Mesenchymal stem cell (in vitro differentiated cells and primary cell): ENCODE measurements around the gene CSPG4.
"Not testable (repeated sequence)": the region's sequence is repeated elsewhere in the genome, so short reads cannot be mapped to it uniquely, and the experiment has no call there.

Source experiments
- DNase-seq: peaks from one replicate; pipeline ENCODE4 v3.0.0-alpha.2; 2013
- H2AFZ ChIP-seq: one replicate; pipeline ENCODE4 v1.6.1; 2013; ENCODE audit warnings: low read depth, mild to moderate bottlenecking, control low read depth, inconsistent platforms, low read length, moderate library complexity
- H2AK5ac ChIP-seq: 2 replicates; pipeline ENCODE4 v1.6.1; 2013; ENCODE audit warnings: low read length, moderate library complexity, mild to moderate bottlenecking, inconsistent platforms; ENCODE audit not compliant: severe bottlenecking
- H2BK120ac ChIP-seq: one replicate; pipeline ENCODE4 v1.6.1; 2013; ENCODE audit warnings: low read depth, mild to moderate bottlenecking, inconsistent platforms, low read length, moderate library complexity
- H2BK12ac ChIP-seq, 2 experiments: one replicate each; pipeline ENCODE4 v1.6.1; 2013; ENCODE audit warnings: inconsistent platforms in 2 of 2, low read length in 2 of 2, mild to moderate bottlenecking in 2 of 2, moderate library complexity in 2 of 2, control low read depth in 1 of 2
- H2BK15ac ChIP-seq: one replicate; pipeline ENCODE4 v1.6.1; 2013; ENCODE audit warnings: mild to moderate bottlenecking, low read depth, inconsistent platforms; ENCODE audit not compliant: poor library complexity, severe bottlenecking
- H2BK5ac ChIP-seq: 2 replicates; pipeline ENCODE4 v1.6.1; 2013; ENCODE audit warnings: low read depth, mild to moderate bottlenecking, low read length, control low read depth, inconsistent platforms; ENCODE audit not compliant: poor library complexity, severe bottlenecking
- H3K14ac ChIP-seq, 2 experiments: one replicate each; pipeline ENCODE4 v1.6.1; 2013; ENCODE audit warnings: inconsistent platforms in 2 of 2, low read length in 2 of 2, control low read depth in 1 of 2, mild to moderate bottlenecking in 1 of 2, moderate library complexity in 1 of 2
- H3K18ac ChIP-seq, 2 experiments: one replicate each; pipeline ENCODE4 v1.6.1; 2013; ENCODE audit warnings: inconsistent platforms in 2 of 2, low read length in 2 of 2, control low read depth in 1 of 2, low read depth in 1 of 2, mild to moderate bottlenecking in 1 of 2
- H3K23ac ChIP-seq, 2 experiments: one replicate each; pipeline ENCODE4 v1.6.1; 2013; ENCODE audit warnings: inconsistent platforms in 2 of 2, low read length in 2 of 2, mild to moderate bottlenecking in 2 of 2, moderate library complexity in 2 of 2, control low read depth in 1 of 2
- H3K27ac ChIP-seq: 2 replicates; pipeline ENCODE4 v1.5.1; 2013; ENCODE audit warnings: mild to moderate bottlenecking, moderate library complexity, low read length, control low read depth, inconsistent platforms; ENCODE audit not compliant: poor library complexity, severe bottlenecking
- H3K27me3 ChIP-seq, 2 experiments: 2 replicates each; pipeline versions ENCODE4 v1.6.1 to v1.7.0; 2013; ENCODE audit warnings: low read length in 2 of 2, mild to moderate bottlenecking in 2 of 2, moderate library complexity in 2 of 2, control low read depth in 1 of 2, inconsistent platforms in 1 of 2; ENCODE audit not compliant: control insufficient read depth in 1 of 2, insufficient read depth in 1 of 2
- H3K36me3 ChIP-seq, 2 experiments: 2 replicates each; pipeline versions ENCODE4 v1.6.1 to v1.7.0; 2013; ENCODE audit warnings: low read length in 2 of 2, control low read depth in 1 of 2, inconsistent platforms in 1 of 2, low read depth in 1 of 2, mild to moderate bottlenecking in 1 of 2; ENCODE audit not compliant: insufficient read depth in 2 of 2, control insufficient read depth in 1 of 2
- H3K4ac ChIP-seq, 2 experiments: one replicate each; pipeline ENCODE4 v1.6.1; 2013; ENCODE audit warnings: inconsistent platforms in 2 of 2, low read length in 2 of 2, mild to moderate bottlenecking in 2 of 2, moderate library complexity in 2 of 2, control low read depth in 1 of 2, low read depth in 1 of 2
- H3K4me1 ChIP-seq: 2 replicates; pipeline ENCODE4 v1.6.1; 2013; ENCODE audit warnings: low read depth, low read length, control low read depth; ENCODE audit not compliant: control insufficient read depth, insufficient read depth
- H3K4me2 ChIP-seq: 2 replicates; pipeline ENCODE4 v1.6.1; 2013; ENCODE audit warnings: low read length, mild to moderate bottlenecking, inconsistent platforms; ENCODE audit not compliant: poor library complexity, severe bottlenecking
- H3K4me3 ChIP-seq, 2 experiments: 2 replicates each; pipeline versions ENCODE4 v1.5.1 to v1.7.0; 2013; ENCODE audit warnings: low read length in 2 of 2, mild to moderate bottlenecking in 2 of 2, control low read depth in 1 of 2, low read depth in 1 of 2; ENCODE audit not compliant: insufficient read depth in 1 of 2
- H3K79me1 ChIP-seq: replicated peaks from 2 replicates; pipeline ENCODE4 v1.6.1; 2013; ENCODE audit warnings: mild to moderate bottlenecking, control low read depth, low read length, inconsistent platforms; ENCODE audit not compliant: poor library complexity, severe bottlenecking
- H3K9ac ChIP-seq: 2 replicates; pipeline ENCODE4 v1.7.0; 2013; ENCODE audit warnings: mild to moderate bottlenecking, low read length, moderate library complexity
- H3K9me3 ChIP-seq: 2 replicates; pipeline ENCODE4 v1.7.0; 2013; ENCODE audit warnings: mild to moderate bottlenecking, low read length; ENCODE audit not compliant: control insufficient read depth
- H4K8ac ChIP-seq: one replicate; pipeline ENCODE4 v1.6.1; 2013; ENCODE audit warnings: inconsistent platforms, mild to moderate bottlenecking, low read length, moderate library complexity
- H4K91ac ChIP-seq: one replicate; pipeline ENCODE4 v1.6.1; 2013; ENCODE audit warnings: mild to moderate bottlenecking, low read length, inconsistent platforms
- WGBS: methylation state at CpG from one replicate; pipeline ENCODE4 v1.1.7; 2013; ENCODE audit warnings: mixed read lengths; 5-methylcytosine and 5-hydroxymethylcytosine counted together

The CSPG4 gene

GRCh38 chr15:75686212-75686642, 26.4 kb downstream of the CSPG4 start:
- H3K79me1 ChIP-seq, H3K14ac ChIP-seq, H3K4me3 ChIP-seq, H3K18ac ChIP-seq, H3K4ac ChIP-seq, H2BK5ac ChIP-seq, H3K9ac ChIP-seq, H3K23ac ChIP-seq, H3K27ac ChIP-seq, H2BK120ac ChIP-seq, H2AK5ac ChIP-seq, H3K9me3 ChIP-seq, H3K4me2 ChIP-seq, H3K27me3 ChIP-seq, H4K8ac ChIP-seq, H2BK15ac ChIP-seq, H2AFZ ChIP-seq, H4K91ac ChIP-seq: not testable (repeated sequence)
- peak; percentile 68 for DNase-seq
- peaks cover 45 to 65% of the 10 kb centered on the region in 2 experiments for H3K36me3 ChIP-seq
- peak overlapping the region in 1 of 2 experiments; percentile 19 for H2BK12ac ChIP-seq
- peaks cover 10% of the 10 kb centered on the region for H3K4me1 ChIP-seq
- 42% methylated on average over 12 of the region's 14 CpGs for whole genome bisulfite sequencing

DNA sequence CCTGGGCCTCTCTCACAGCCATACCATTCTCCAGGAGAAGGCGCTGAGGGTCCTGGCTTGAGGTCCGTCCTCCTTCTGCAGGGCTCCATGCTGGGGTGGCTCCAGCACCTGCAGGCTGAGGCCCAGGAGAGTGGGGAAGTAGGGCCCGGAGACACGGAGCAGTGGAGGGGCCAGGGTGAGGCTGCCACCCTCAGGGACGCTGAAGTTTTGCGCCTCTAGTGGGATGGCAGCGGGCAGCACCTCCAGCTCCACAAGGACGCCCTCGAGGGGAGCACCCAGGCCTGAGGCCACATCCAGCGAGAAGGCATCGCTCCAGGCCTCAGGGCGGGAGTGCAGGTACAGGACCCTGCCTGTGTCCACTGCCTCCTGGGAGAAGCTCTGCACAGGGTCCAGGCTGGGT, 27.5 kb downstream of the CSPG4 start:
- Histone ChIP-seq H4K8ac (no peak overlapping the region), H3K4ac (no peak overlapping the region), H3K9ac (no peak overlapping the region), H2BK12ac (no peak overlapping the region), H3K4me2 (no peak overlapping the region), H2AFZ (no peak overlapping the region), H2AK5ac (no peak overlapping the region), H3K27ac (no peak overlapping the region), H3K14ac (no peak overlapping the region), H3K23ac (no peak overlapping the region), H2BK15ac (no peak overlapping the region), H2BK5ac (no peak overlapping the region), H3K4me1 (peaks cover 10% of the 10 kb centered on the region), H4K91ac (no peak overlapping the region), H3K36me3 (peaks cover 45 to 60% of the 10 kb centered on the region in 2 experiments), H3K18ac (no peak overlapping the region), H3K79me1 (no peaks in the 10 kb centered on the region), H3K9me3 (no peaks in the 10 kb centered on the region), H2BK120ac (no peak overlapping the region), H3K27me3 (no peaks in the 10 kb centered on the region), H3K4me3 (no peak overlapping the region)
- no peak for DNase-seq
- 88% methylated on average over 12 of the region's 12 CpGs for WGBS

DNA sequence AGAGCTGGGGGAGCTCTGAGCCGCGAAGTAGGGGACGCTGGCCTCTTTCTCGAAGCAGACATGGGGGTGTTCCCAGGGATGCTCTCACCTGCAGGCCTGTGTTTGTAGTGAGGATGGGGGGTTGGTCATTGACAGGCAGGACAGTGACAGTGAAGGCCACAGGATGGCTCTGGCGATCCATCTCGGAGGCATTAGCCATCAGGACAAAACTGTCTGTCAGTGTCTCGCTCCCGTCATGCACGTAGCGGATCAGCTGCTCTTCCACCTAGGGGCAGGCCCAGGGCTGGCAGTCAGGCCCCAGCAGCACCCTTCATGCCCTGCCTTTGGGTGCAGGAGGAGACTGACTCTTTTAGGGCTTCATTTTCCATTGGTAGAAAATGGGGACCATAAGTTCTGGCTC, 28.0 kb downstream of the CSPG4 start:
- no peak overlapping the region for H3K23ac ChIP-seq
- peaks cover 10% of the 10 kb centered on the region for H3K4me1 ChIP-seq
- H2BK15ac ChIP-seq, result no peak overlapping the region
- H3K18ac ChIP-seq, result no peak overlapping the region
- H3K4me2 ChIP-seq, result no peak overlapping the region
- H4K8ac ChIP-seq, result no peak overlapping the region
- no peak overlapping the region for H3K9ac ChIP-seq
- 89% methylated on average over 10 of the region's 10 CpGs for WGBS
- H3K9me3 ChIP-seq, result no peaks in the 10 kb centered on the region
- no peaks in the 10 kb centered on the region for H3K27me3 ChIP-seq
- H2BK12ac ChIP-seq, result no peak overlapping the region
- no peak overlapping the region for H2AFZ ChIP-seq
- H2BK5ac ChIP-seq, result no peak overlapping the region
- no peak overlapping the region for H2BK120ac ChIP-seq
- peaks cover 45 to 57% of the 10 kb centered on the region in 2 experiments for H3K36me3 ChIP-seq
- no peak overlapping the region for H4K91ac ChIP-seq
- H3K14ac ChIP-seq, result no peak overlapping the region
- H3K79me1 ChIP-seq, result peaks cover 2% of the 10 kb centered on the region
- no peak overlapping the region for H3K4ac ChIP-seq
- DNase-seq, result no peak
- H3K4me3 ChIP-seq, result no peak overlapping the region
- no peak overlapping the region for H3K27ac ChIP-seq
- H2AK5ac ChIP-seq, result no peak overlapping the region

DNA sequence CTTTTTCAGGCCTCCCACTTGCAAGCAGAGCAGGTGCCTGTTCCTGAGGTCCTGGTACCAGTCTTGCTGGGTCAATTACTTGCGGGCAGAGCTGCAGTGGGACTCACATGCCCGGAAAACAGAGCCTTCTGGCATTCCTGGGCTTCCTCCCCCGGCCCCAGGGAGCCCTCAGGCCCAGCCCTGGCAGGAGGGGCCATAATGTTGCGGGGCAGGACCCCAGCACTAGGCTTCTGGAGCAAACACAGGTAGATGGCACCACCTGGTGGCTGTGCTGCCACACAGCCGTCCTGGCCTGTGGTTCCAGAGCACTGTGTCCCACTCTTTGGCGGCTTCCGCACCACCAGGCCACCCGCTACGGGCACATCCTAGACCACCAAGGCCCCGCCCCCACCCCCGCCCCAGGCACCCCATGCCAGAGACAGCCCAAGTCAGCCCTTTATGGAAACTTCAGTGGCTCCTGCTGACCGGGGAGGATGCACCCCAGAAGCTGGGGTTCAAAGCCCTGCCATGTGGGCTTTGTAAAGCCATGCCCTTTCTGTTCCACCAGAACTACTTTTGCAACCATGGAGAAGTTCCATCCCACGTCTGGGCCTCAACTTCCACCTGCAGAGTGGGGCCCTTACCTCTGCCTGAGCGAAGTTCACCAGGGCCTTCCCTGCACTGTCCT, 28.9 kb downstream of the CSPG4 start:
- H2AK5ac ChIP-seq, H4K8ac ChIP-seq, H2AFZ ChIP-seq, H3K27me3 ChIP-seq, H3K27ac ChIP-seq, H3K4ac ChIP-seq, H3K23ac ChIP-seq, H3K79me1 ChIP-seq, H2BK120ac ChIP-seq, H2BK5ac ChIP-seq, H3K9me3 ChIP-seq, H3K4me3 ChIP-seq, H4K91ac ChIP-seq, H3K18ac ChIP-seq, H3K14ac ChIP-seq, H2BK15ac ChIP-seq, H3K9ac ChIP-seq, H3K4me2 ChIP-seq: not testable (repeated sequence)
- Histone ChIP-seq H3K4me1 (peaks cover 10% of the 10 kb centered on the region), H3K36me3 (peaks cover 40 to 52% of the 10 kb centered on the region in 2 experiments), H2BK12ac (peak overlapping the region in 1 of 2 experiments; percentile 17)
- 25% methylated on average over 14 of the region's 14 CpGs for WGBS
- DNase-seq, result peak; percentile 74
